NCI-H345 treated with DMSO at 0.1 percent for 48 hours (cell line): ENCODE data around the gene PCDHGC4.

Experiments
- DNase-seq: peaks from one replicate; lab custom pipeline; 2025; ENCODE audit not compliant: unreplicated experiment; lab: John Stamatoyannopoulos, UW

Gene PCDHGC4

GRCh38 chr5:141527426-141527825, 42.6 kb downstream of the PCDHGC4 start:
- no peak for DNase-seq

GRCh38 chr5:141528291-141528984, 43.6 kb downstream of the PCDHGC4 start:
- no peak for DNase-seq

GRCh38 chr5:141529002-141529401, 44.2 kb downstream of the PCDHGC4 start:
- DNase-seq, result no peak

- DNase-seq, result no peak
These were observed 45.0 kb downstream of the PCDHGC4 start for GRCh38 chr5:141529873-141530272.

- DNase-seq, result no peak
These were observed 47.9 kb downstream of the PCDHGC4 start for GRCh38 chr5:141532726-141533125.

- DNase-seq, result no peak
These were observed 49.1 kb downstream of the PCDHGC4 start for GRCh38 chr5:141533897-141534296.

- DNase-seq, result no peak
These were observed 49.8 kb downstream of the PCDHGC4 start for GRCh38 chr5:141534492-141535213.
